Fibroblast of lung (primary cell): ENCODE data around the gene RYR2. TPM values are rescaled to one million over a fixed set of nuclear protein-coding genes. Genes with fewer than 3 reads are reported as not detected.

Experiments
- DNase-seq, 2 donors: peaks; one replicate each; pipeline versions ENCODE4 v3.0.0 to v3.0.0-alpha.2; 2010; ENCODE audit warnings: low read depth in 2 of 2
- H2AFZ ChIP-seq: 2 replicates; pipeline ENCODE4 v1.5.1; 2012; ENCODE audit warnings: low read length, control low read depth, inconsistent platforms
- H3K27ac ChIP-seq: 2 replicates; pipeline ENCODE4 v1.5.1; 2011; ENCODE audit warnings: low read length, control low read depth; ENCODE audit not compliant: insufficient read depth
- H3K27me3 ChIP-seq: 2 replicates; pipeline ENCODE4 v1.5.1; 2011; ENCODE audit warnings: mild to moderate bottlenecking, low read length; ENCODE audit not compliant: control insufficient read depth, insufficient read depth
- H3K36me3 ChIP-seq: 2 replicates; pipeline ENCODE4 v1.5.1; 2011; ENCODE audit warnings: low read length; ENCODE audit not compliant: control insufficient read depth, insufficient read depth
- H3K4me1 ChIP-seq: 2 replicates; pipeline ENCODE4 v1.5.1; 2011; ENCODE audit warnings: low read length; ENCODE audit not compliant: control insufficient read depth, insufficient read depth; ENCODE audit errors: extremely low read depth
- H3K4me2 ChIP-seq: 2 replicates; pipeline ENCODE4 v1.5.1; 2011; ENCODE audit warnings: low read length, control low read depth; ENCODE audit not compliant: insufficient read depth; ENCODE audit errors: extremely low read depth
- H3K4me3 ChIP-seq, 4 experiments: fragments of 200-600 bp in 1 of 4; sonication (generic) in 1 of 4; replicated peaks in 1 of 4; 2 replicates each; pipeline ENCODE4 v1.5.1; 2011 to 2016; ENCODE audit warnings: low read length in 4 of 4, low read depth in 3 of 4, mild to moderate bottlenecking in 3 of 4, control low read depth in 2 of 4, inconsistent platforms in 1 of 4, mixed read lengths in 1 of 4; ENCODE audit not compliant: insufficient read depth in 1 of 4; ENCODE audit errors: control extremely low read depth in 1 of 4
- H3K79me2 ChIP-seq: 2 replicates; pipeline ENCODE4 v1.5.1; 2012; ENCODE audit warnings: mild to moderate bottlenecking, low read length, inconsistent platforms; ENCODE audit not compliant: control insufficient read depth, insufficient read depth
- H3K9ac ChIP-seq: 2 replicates; pipeline ENCODE4 v1.5.1; 2011; ENCODE audit warnings: mild to moderate bottlenecking, low read length, control low read depth; ENCODE audit not compliant: insufficient read depth
- H3K9me3 ChIP-seq: 2 replicates; pipeline ENCODE4 v1.5.1; 2012; ENCODE audit warnings: low read depth, low read length; ENCODE audit not compliant: control insufficient read depth, insufficient read depth
- H4K20me1 ChIP-seq: 2 replicates; pipeline ENCODE4 v1.5.1; 2011; ENCODE audit warnings: low read length; ENCODE audit not compliant: control insufficient read depth, insufficient read depth; ENCODE audit errors: extremely low read depth
- CTCF ChIP-seq, 2 donors: IDR thresholded peaks in 1 of 2; conservative IDR thresholded peaks in 1 of 2; 1 replicate in 1 of 2; 2 replicates in 1 of 2; pipeline ENCODE4 v1.5.1; 2011 to 2012; ENCODE audit warnings: low read length in 2 of 2, control low read depth in 1 of 2, inconsistent platforms in 1 of 2, low read depth in 1 of 2, mild to moderate bottlenecking in 1 of 2
- EZH2 ChIP-seq: IDR thresholded peaks from 2 replicates; pipeline ENCODE4 v1.5.1; 2012; ENCODE audit warnings: low read length, control low read depth, mild to moderate bottlenecking; ENCODE audit errors: missing control alignments
- polyA plus RNA-seq, 2 donors: library from polyadenylated mRNA; depleted of rRNA in 1 of 2; stranded (reverse) in 1 of 2; unstranded in 1 of 2; fragments of >200 nt; gene quantifications; 2 replicates each; pipeline ENCODE4 v1.2.1, GENCODE V29; 2011 to 2012; ENCODE audit warnings: missing spikeins in 1 of 2
- total RNA-seq: library from RNA; depleted of rRNA; stranded (reverse); fragments of >200 nt; gene quantifications from 2 replicates; pipeline ENCODE4 v1.2.1, GENCODE V29; 2014

The RYR2 gene
- total and polyA plus RNA-seq, 2 donors (not counting 1 experiment from before 2014, with no cell fraction given), result 0.06 to 0.17 TPM

DNA sequence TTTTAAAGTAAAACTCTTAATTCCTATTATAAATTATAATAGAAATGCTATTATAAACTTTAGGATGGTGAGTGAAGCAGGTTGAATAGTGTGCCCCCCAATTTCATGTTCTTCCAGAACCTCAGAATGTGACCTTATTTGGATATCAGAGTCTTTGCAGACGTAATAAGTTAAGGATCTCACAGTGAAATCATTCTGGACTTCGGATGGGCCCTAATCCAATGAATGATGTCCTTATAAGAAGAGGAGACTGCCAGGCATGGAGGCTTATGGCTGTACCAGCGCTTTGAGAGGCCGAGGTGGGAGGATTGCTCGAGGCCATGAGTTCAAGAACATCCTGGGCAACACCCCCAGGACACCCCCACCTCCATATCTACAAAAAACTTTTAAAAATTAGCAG lies 28.4 kb upstream of the RYR2 start:
- Histone ChIP-seq H3K4me1 (no peaks in the 10 kb centered on the region), H4K20me1 (no peaks in the 10 kb centered on the region), H3K36me3 (no peaks in the 10 kb centered on the region), H3K4me2 (no peak overlapping the region), H3K79me2 (no peaks in the 10 kb centered on the region), H3K27me3 (no peaks in the 10 kb centered on the region), H3K9ac (no peak overlapping the region), H3K27ac (no peak overlapping the region), H3K4me3 (no peak overlapping the region), H3K9me3 (no peaks in the 10 kb centered on the region), H2AFZ (no peak overlapping the region)
- DNase-seq, result peak in 1 of 2 donors; percentile 2
- TF ChIP-seq CTCF (conservative IDR thresholded peaks at IDR 0.05 in 1 of 2, IDR thresholded peaks at IDR 0.05 in 1 of 2; ENCODE audit: low read depth in 1 of 2, low read length in 2 of 2), result no peak
- no peak for TF ChIP-seq EZH2

GRCh38 chr1:237016626-237017025 lies 25.4 kb upstream of the RYR2 start:
- Histone ChIP-seq H3K4me2 (no peak overlapping the region), H3K9me3 (no peaks in the 10 kb centered on the region), H3K79me2 (no peaks in the 10 kb centered on the region), H3K9ac (no peak overlapping the region), H3K4me3 (no peak overlapping the region), H2AFZ (no peak overlapping the region), H3K27ac (no peak overlapping the region), H3K27me3 (no peaks in the 10 kb centered on the region), H3K4me1 (no peaks in the 10 kb centered on the region), H3K36me3 (no peaks in the 10 kb centered on the region), H4K20me1 (no peaks in the 10 kb centered on the region)
- no peak for DNase-seq
- TF ChIP-seq EZH2 (no peak), CTCF (conservative IDR thresholded peaks at IDR 0.05 in 1 of 2, IDR thresholded peaks at IDR 0.05 in 1 of 2; ENCODE audit: low read depth in 1 of 2, low read length in 2 of 2) (no peak)

DNA sequence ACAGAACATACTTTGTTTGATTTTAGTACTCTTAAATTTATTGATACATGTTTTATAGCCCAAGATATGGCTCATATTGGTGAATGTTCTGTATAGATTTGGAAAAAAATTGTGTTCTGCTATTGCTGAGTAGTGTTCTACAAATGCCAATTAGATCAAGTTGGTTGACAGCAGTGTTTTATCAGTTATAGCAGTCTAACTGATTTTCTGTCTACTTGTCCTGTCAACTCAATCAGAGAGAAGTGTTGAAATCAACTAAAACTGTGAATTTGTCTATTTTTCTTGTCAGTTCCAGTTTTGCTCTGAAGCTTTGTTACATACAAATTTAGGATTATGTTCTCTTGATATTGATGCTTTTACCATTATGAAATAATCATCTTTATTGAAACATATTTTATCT lies 23.1 kb upstream of the RYR2 start:
- Histone ChIP-seq H3K4me1 (no peaks in the 10 kb centered on the region), H3K36me3 (no peaks in the 10 kb centered on the region), H3K27me3 (no peaks in the 10 kb centered on the region), H3K4me2 (no peak overlapping the region), H3K27ac (no peak overlapping the region), H4K20me1 (no peaks in the 10 kb centered on the region), H3K9me3 (no peaks in the 10 kb centered on the region), H2AFZ (no peak overlapping the region), H3K9ac (no peak overlapping the region), H3K79me2 (no peaks in the 10 kb centered on the region), H3K4me3 (no peak overlapping the region)
- DNase-seq, result no peak
- TF ChIP-seq EZH2 (no peak), CTCF (conservative IDR thresholded peaks at IDR 0.05 in 1 of 2, IDR thresholded peaks at IDR 0.05 in 1 of 2; ENCODE audit: low read depth in 1 of 2, low read length in 2 of 2) (no peak)
